H9 (cell line): ENCODE results near the gene QRICH2. TPM values are rescaled to one million over a fixed set of nuclear protein-coding genes. Genes with fewer than 3 reads are reported as not detected.
A peak's percentile ranks its signal among the peaks of the same experiment; 100 is the strongest.

Source experiments
- DNase-seq: peaks from one replicate; pipeline ENCODE4 v3.0.0-alpha.2; 2017
- H2AFZ ChIP-seq: one replicate; pipeline ENCODE4 v1.6.1; 2013; ENCODE audit warnings: mild to moderate bottlenecking, low read length, control low read depth, moderate library complexity
- H2AK5ac ChIP-seq: 2 replicates; pipeline ENCODE4 v1.6.1; 2013; ENCODE audit warnings: low read length, control low read depth, mixed read lengths; ENCODE audit not compliant: insufficient read length
- H2BK120ac ChIP-seq: one replicate; pipeline ENCODE4 v1.6.1; 2013; ENCODE audit warnings: low read depth, mild to moderate bottlenecking, low read length, control low read depth, inconsistent platforms; ENCODE audit not compliant: poor library complexity, severe bottlenecking
- H2BK12ac ChIP-seq: 2 replicates; pipeline ENCODE4 v1.6.1; 2013; ENCODE audit warnings: low read length, control low read depth, mixed read lengths, low read depth; ENCODE audit not compliant: insufficient read length
- H2BK15ac ChIP-seq: 2 replicates; pipeline ENCODE4 v1.6.1; 2013; ENCODE audit warnings: low read depth, low read length, control low read depth
- H2BK20ac ChIP-seq: one replicate; pipeline ENCODE4 v1.6.1; 2013; ENCODE audit warnings: low read depth, mild to moderate bottlenecking, low read length, control low read depth, inconsistent platforms; ENCODE audit not compliant: poor library complexity, severe bottlenecking
- H2BK5ac ChIP-seq: 2 replicates; pipeline ENCODE4 v1.6.1; 2013; ENCODE audit warnings: low read length, control low read depth, mixed read lengths; ENCODE audit not compliant: insufficient read length
- H3K14ac ChIP-seq: 2 replicates; pipeline ENCODE4 v1.6.1; 2013; ENCODE audit warnings: low read length, control low read depth; ENCODE audit not compliant: insufficient read depth
- H3K18ac ChIP-seq: 2 replicates; pipeline ENCODE4 v1.6.1; 2013; ENCODE audit warnings: low read depth, mild to moderate bottlenecking, mixed read lengths, low read length, control low read depth; ENCODE audit not compliant: insufficient read length
- H3K23ac ChIP-seq: 2 replicates; pipeline ENCODE4 v1.6.1; 2013; ENCODE audit warnings: low read length, control low read depth, mixed read lengths, low read depth; ENCODE audit not compliant: insufficient read length
- H3K23me2 ChIP-seq: 2 replicates; pipeline ENCODE4 v1.6.1; 2013; ENCODE audit warnings: low read depth, mild to moderate bottlenecking, mixed read lengths, low read length, control low read depth; ENCODE audit not compliant: insufficient read length, poor library complexity, severe bottlenecking
- H3K27ac ChIP-seq: 2 replicates; pipeline ENCODE4 v1.5.1; 2013; ENCODE audit warnings: low read length, control low read depth, mixed read lengths, low read depth; ENCODE audit not compliant: insufficient read length
- H3K27me3 ChIP-seq: 2 replicates; pipeline ENCODE4 v1.6.1; 2013; ENCODE audit warnings: low read length, control low read depth, inconsistent platforms; ENCODE audit not compliant: insufficient read depth
- H3K4ac ChIP-seq: 2 replicates; pipeline ENCODE4 v1.6.1; 2013; ENCODE audit warnings: low read depth, mild to moderate bottlenecking, control low read depth, inconsistent platforms, low read length, moderate library complexity
- H3K4me1 ChIP-seq: 2 replicates; pipeline ENCODE4 v1.6.1; 2013; ENCODE audit warnings: low read length, control low read depth, inconsistent platforms; ENCODE audit not compliant: insufficient read depth
- H3K4me2 ChIP-seq: 2 replicates; pipeline ENCODE4 v1.6.1; 2013; ENCODE audit warnings: low read length, control low read depth, mixed read lengths; ENCODE audit not compliant: insufficient read length, insufficient read depth
- H3K56ac ChIP-seq: 2 replicates; pipeline ENCODE4 v1.6.1; 2013; ENCODE audit warnings: low read depth, mild to moderate bottlenecking, mixed read lengths, low read length, control low read depth; ENCODE audit not compliant: insufficient read length
- H3K79me1 ChIP-seq: 2 replicates; pipeline ENCODE4 v1.6.1; 2013; ENCODE audit warnings: low read depth, mild to moderate bottlenecking, moderate library complexity, low read length, control low read depth, inconsistent platforms; ENCODE audit not compliant: insufficient read depth, poor library complexity, severe bottlenecking
- H3K79me2 ChIP-seq: 2 replicates; pipeline ENCODE4 v1.6.1; 2013; ENCODE audit warnings: low read length, control low read depth, inconsistent platforms; ENCODE audit not compliant: insufficient read depth
- H3K9ac ChIP-seq: 2 replicates; pipeline ENCODE4 v1.6.1; 2013; ENCODE audit warnings: low read length, control low read depth, mixed read lengths; ENCODE audit not compliant: insufficient read length; ENCODE audit errors: extremely low read depth
- H3K9me3 ChIP-seq: one replicate; pipeline ENCODE4 v1.6.1; 2013; ENCODE audit warnings: low read depth, low read length, inconsistent platforms; ENCODE audit not compliant: control insufficient read depth
- H3T11ph ChIP-seq: one replicate; pipeline ENCODE4 v1.6.1; 2013; ENCODE audit warnings: mild to moderate bottlenecking, low read length, control low read depth, inconsistent platforms
- H4K20me1 ChIP-seq: one replicate; pipeline ENCODE4 v1.6.1; 2013; ENCODE audit not compliant: control insufficient read depth, insufficient read length, insufficient read depth
- H4K5ac ChIP-seq: 2 replicates; pipeline ENCODE4 v1.6.1; 2013; ENCODE audit warnings: low read depth, mild to moderate bottlenecking, mixed read lengths, low read length, control low read depth; ENCODE audit not compliant: insufficient read length
- H4K8ac ChIP-seq: replicated peaks from 2 replicates; pipeline ENCODE4 v1.6.1; 2013; ENCODE audit warnings: low read length, control low read depth, mixed read lengths, low read depth; ENCODE audit not compliant: insufficient read length
- H4K91ac ChIP-seq: 2 replicates; pipeline ENCODE4 v1.6.1; 2013; ENCODE audit warnings: low read depth, mild to moderate bottlenecking, moderate library complexity, mixed read lengths, low read length, control low read depth; ENCODE audit not compliant: insufficient read length
- H3K27ac Mint-ChIP-seq, 3 experiments: 2 replicates in 2 of 3; 3 replicates in 1 of 3; pipeline ENCODE4 v1.8.0; 2020 to 2021; ENCODE audit warnings: mixed read lengths in 3 of 3, mild to moderate bottlenecking in 1 of 3, moderate library complexity in 1 of 3
- H3K27me3 Mint-ChIP-seq: 2 replicates; pipeline ENCODE4 v1.8.0; 2021; ENCODE audit warnings: low read depth, mild to moderate bottlenecking, moderate library complexity, mixed read lengths
- H3K36me3 Mint-ChIP-seq, 3 experiments: 2 replicates in 2 of 3; 3 replicates in 1 of 3; pipeline ENCODE4 v1.8.0; 2020 to 2021; ENCODE audit warnings: low read depth in 3 of 3, mixed read lengths in 3 of 3; ENCODE audit not compliant: insufficient read depth in 1 of 3
- H3K4me1 Mint-ChIP-seq, 2 experiments: 2 replicates each; pipeline ENCODE4 v1.8.0; 2020; ENCODE audit warnings: mixed read lengths in 2 of 2
- H3K4me3 Mint-ChIP-seq, 2 experiments: 2 replicates in 1 of 2; 3 replicates in 1 of 2; pipeline ENCODE4 v1.8.0; 2020 to 2021; ENCODE audit warnings: mild to moderate bottlenecking in 2 of 2, mixed read lengths in 2 of 2, moderate library complexity in 1 of 2
- H3K9me3 Mint-ChIP-seq, 2 experiments: 2 replicates in 1 of 2; 3 replicates in 1 of 2; pipeline ENCODE4 v1.8.0; 2020; ENCODE audit warnings: mild to moderate bottlenecking in 2 of 2, mixed read lengths in 2 of 2, moderate library complexity in 1 of 2
- CTCF ChIP-seq: fragments of 200-600 bp; sonication (generic); conservative IDR thresholded peaks from 3 replicates; pipeline ENCODE4 v1.8.0; 2021; ENCODE audit warnings: antibody characterized with exemption, mild to moderate bottlenecking
- WGBS: extraction: QIAGEN DNeasy Blood & Tissue Kit; methylation state at CpG from one replicate; pipeline ENCODE4 v1.1.7; 2013; ENCODE audit warnings: missing lambda C conversion rate, low lambda C conversion rate, mixed read lengths; ENCODE audit not compliant: insufficient read length; ENCODE audit errors: extremely low coverage; 5-methylcytosine and 5-hydroxymethylcytosine counted together
- total RNA-seq: library from RNA; stranded (reverse); gene quantifications from 2 replicates; pipeline ENCODE4 v1.2.1, GENCODE V29; 2021

The QRICH2 gene
- total RNA-seq, 1 experiment from 2014 or later: 3.2 TPM

- no CpG with 5 or more reads among the region's 94 CpGs for WGBS
- H3K56ac ChIP-seq: no peak within 1 kb of the TSS
- H3K27ac Mint-ChIP-seq: peak within 1 kb of the TSS in 2 of 3 experiments; percentile 70 to 77; a peak in 5 of 7 replicates
Observed at GRCh38 chr17:76264755-76265623, 43.1 kb downstream of the QRICH2 start, which contains the start of gene UBALD2. Gene UBALD2 (plus strand): TSS chr17:76265348. CDS start chr17:76265506, 158 bp downstream.

More at GRCh38 chr17:76264755-76265623, 43.1 kb downstream of the QRICH2 start, which contains the start of gene UBALD2:
- H3K4me3 Mint-ChIP-seq: peak within 1 kb of the TSS; percentile 77 to 87
- H3K27me3 Mint-ChIP-seq: no peaks in the 10 kb centered on the region
- Histone ChIP-seq H4K5ac (no peak within 1 kb of the TSS), H3K23ac (no peak within 1 kb of the TSS), H2BK5ac (no peak within 1 kb of the TSS), H3K79me1 (peaks cover 7% of the 10 kb centered on the region), H2AK5ac (no peak within 1 kb of the TSS), H3K14ac (no peak within 1 kb of the TSS; the same call in 1 of the 2 replicates), H2BK15ac (no peak within 1 kb of the TSS), H3K9me3 (no peaks in the 10 kb centered on the region), H2BK120ac (no peak within 1 kb of the TSS), H2BK12ac (no peak within 1 kb of the TSS), H3T11ph (no peak within 1 kb of the TSS), H4K91ac (no peak within 1 kb of the TSS), H3K18ac (peak within 1 kb of the TSS; percentile 76), H2BK20ac (no peak within 1 kb of the TSS), H2AFZ (no peak within 1 kb of the TSS), H3K9ac (peak within 1 kb of the TSS; percentile 76), H3K23me2 (peaks cover 4% of the 10 kb centered on the region), H4K20me1 (no peaks in the 10 kb centered on the region), H3K4ac (no peak within 1 kb of the TSS), H3K79me2 (peaks cover 2% of the 10 kb centered on the region; the same call in 1 of the 2 replicates), H4K8ac (no peak within 1 kb of the TSS), H3K27me3 (no peaks in the 10 kb centered on the region), H3K27ac (no peak within 1 kb of the TSS), H3K4me2 (peak within 1 kb of the TSS; percentile 75), H3K4me1 (peaks cover 5% of the 10 kb centered on the region)
- peak; percentile 100 for DNase-seq
- TF ChIP-seq CTCF: no peak
- H3K9me3 Mint-ChIP-seq: no peaks in the 10 kb centered on the region
- peaks cover 33 to 48% of the 10 kb centered on the region in 2 experiments for H3K4me1 Mint-ChIP-seq
- peaks cover 2 to 15% (median 8%) of the 10 kb centered on the region in 3 experiments; a peak in 6 of 7 replicates for H3K36me3 Mint-ChIP-seq
